Adrenal gland (tissue), 12 donors: ENCODE measurements around the gene RYR2. TPM values are rescaled to one million over a fixed set of nuclear protein-coding genes. Genes with fewer than 3 reads are reported as not detected.

Source experiments
- DNase-seq, 7 donors: peaks; one replicate each; pipeline ENCODE4 v3.0.0-alpha.2; 2019 to 2020
- H3K27ac ChIP-seq, 5 donors: fragments of 200-600 bp; sonication (generic) in 4 of 5; 1 replicate in 3 of 5; 2 replicates in 2 of 5; pipeline versions ENCODE4 v1.5.1 to v1.8.0; 2016 to 2020; ENCODE audit warnings: mild to moderate bottlenecking in 1 of 5
- H3K27me3 ChIP-seq: fragments of 200-600 bp; 2 replicates; pipeline ENCODE4 v1.8.0; 2021
- H3K36me3 ChIP-seq, 2 donors: fragments of 200-600 bp; replicated peaks in 1 of 2; 1 replicate in 1 of 2; 2 replicates in 1 of 2; pipeline versions ENCODE4 v1.5.1 to v1.8.0; 2018 to 2022
- H3K4me1 ChIP-seq, 2 donors: fragments of 200-600 bp; replicated peaks in 1 of 2; 1 replicate in 1 of 2; 2 replicates in 1 of 2; pipeline versions ENCODE4 v1.5.1 to v1.8.0; 2018 to 2021
- H3K4me3 ChIP-seq, 4 donors: fragments of 200-600 bp; sonication (generic) in 3 of 4; one replicate each; pipeline ENCODE4 v1.5.1; 2016 to 2018
- H3K9me3 ChIP-seq, 3 donors: fragments of 200-600 bp; sonication (generic) in 1 of 3; replicated peaks in 1 of 3; 1 replicate in 2 of 3; 2 replicates in 1 of 3; pipeline versions ENCODE4 v1.5.1 to v1.8.0; 2016 to 2021
- CTCF ChIP-seq, 6 experiments: fragments of 450-650 bp in 4 of 6; fragments of 200-600 bp in 2 of 6; sonication (generic) in 1 of 6; IDR thresholded peaks; 1 replicate in 5 of 6; 2 replicates in 1 of 6; pipeline versions ENCODE4 v1.5.1 to v1.8.0; 2016 to 2021; ENCODE audit warnings: antibody characterized with exemption in 6 of 6, mild to moderate bottlenecking in 2 of 6, moderate library complexity in 1 of 6
- POLR2A ChIP-seq, 2 donors: fragments of 450-650 bp; IDR thresholded peaks; one replicate each; pipeline ENCODE4 v1.6.1; 2017; ENCODE audit warnings: antibody characterized with exemption in 2 of 2, mild to moderate bottlenecking in 2 of 2, moderate library complexity in 1 of 2
- WGBS, 4 donors: extraction: QIAGEN DNeasy Blood & Tissue Kit in 2 of 4; methylation state at CpG; one replicate each; pipeline versions ENCODE4 v1.1.5 to v1.1.7; 2013 to 2017; 5-methylcytosine and 5-hydroxymethylcytosine counted together
- intact Hi-C, 2 donors: fragments of 100-400 bp; cut with DNase I; formaldehyde crosslinking; loops; one replicate each; pipeline versions ENCODE4 v1.14.1 to v1.15.0; 2022 to 2023
- polyA plus RNA-seq, 3 donors: library from polyadenylated mRNA; stranded (reverse); fragments of 200-250 nt in 2 of 3; fragments of 350-450 nt in 1 of 3; fragmentation: Illumina TruSeq in 1 of 3; extraction: RNeasy Lipid Tissue Mini Kit (QIAGEN cat#74804) in 1 of 3; gene quantifications; one replicate each; pipeline ENCODE4 v1.2.3, GENCODE V29; 2013 to 2014
- total RNA-seq, 9 donors: library from RNA; depleted of rRNA in 4 of 9; stranded (reverse); fragments of >200 nt in 4 of 9; fragments of 120-200 nt in 1 of 9; fragmentation: NEBNext Ultra II Directional in 1 of 9; extraction: Animal tissue kit (Norgen Biotek cat#: 25700) in 1 of 9; gene quantifications; one replicate each; pipeline versions ENCODE4 v1.1.0 to v1.2.4, GENCODE V29; 2013 to 2023
- donor health status: healthy with polysubstance abuse.
- donor health status: Bipolar disorder and iron deficiency.
- donor health status: DM: yes; HTN: yes; CAD: no.
- donor health status: DM: no; HTN: no; CAD: no.
- donor health status: DM: no; HTN: no; CAD: no.
- donor health status: DM: yes; HTN: yes; CAD: no.

Gene RYR2
- total and polyA plus RNA-seq, 12 donors, result 0.07 to 6.3 (median 0.18) TPM; not detected in 1

GRCh38 chr1:237016626-237017025, 25.4 kb upstream of the RYR2 start:
- Histone ChIP-seq H3K27me3 (no peaks in the 10 kb centered on the region), H3K4me1 (no peaks in the 10 kb centered on the region), H3K27ac (no peak overlapping the region), H3K4me3 (no peak overlapping the region), H3K9me3 (no peaks in the 10 kb centered on the region), H3K36me3 (no peaks in the 10 kb centered on the region)
- no peak for DNase-seq
- 53 to 68% (median 61%) methylated on average over 1 of the region's 1 CpG for WGBS, 4 donors
- TF ChIP-seq POLR2A (IDR thresholded peaks at IDR 0.05), result no peak
- no peak for TF ChIP-seq CTCF (IDR thresholded peaks at IDR 0.05)
- intact Hi-C loops, result no loop called here

GRCh38 chr1:237018896-237019295, 23.1 kb upstream of the RYR2 start:
- TF ChIP-seq CTCF (IDR thresholded peaks at IDR 0.05) (no peak), POLR2A (IDR thresholded peaks at IDR 0.05) (no peak)
- intact Hi-C loops, result no loop called here

GRCh38 chr1:237025358-237026074, 16.5 kb upstream of the RYR2 start:
- TF ChIP-seq POLR2A (IDR thresholded peaks at IDR 0.05), result no peak
- no peak for TF ChIP-seq CTCF (IDR thresholded peaks at IDR 0.05)
- Histone ChIP-seq H3K36me3 (no peaks in the 10 kb centered on the region), H3K27me3 (no peaks in the 10 kb centered on the region), H3K4me1 (no peaks in the 10 kb centered on the region), H3K4me3 (no peak overlapping the region), H3K27ac (no peak overlapping the region), H3K9me3 (no peaks in the 10 kb centered on the region)
- WGBS, 4 donors, result 92 to 99% (median 96%) methylated on average over 7 to 8 of the region's 10 CpGs
- DNase-seq, result no peak
- intact Hi-C loops, result no loop called here

More at GRCh38 chr1:237018896-237019295, 23.1 kb upstream of the RYR2 start:
- Histone ChIP-seq H3K27ac (no peak overlapping the region), H3K4me1 (no peaks in the 10 kb centered on the region), H3K9me3 (no peaks in the 10 kb centered on the region), H3K4me3 (no peak overlapping the region), H3K27me3 (no peaks in the 10 kb centered on the region), H3K36me3 (no peaks in the 10 kb centered on the region)
- DNase-seq, result no peak

- Histone ChIP-seq H3K27me3 (no peaks in the 10 kb centered on the region), H3K36me3 (no peaks in the 10 kb centered on the region), H3K4me1 (no peaks in the 10 kb centered on the region), H3K9me3 (no peaks in the 10 kb centered on the region), H3K27ac (no peak overlapping the region), H3K4me3 (no peak overlapping the region)
- intact Hi-C loops, result no loop called here
- 49 to 55% (median 53%) methylated on average over 3 of the region's 3 CpGs for whole genome bisulfite sequencing, 4 donors
- no peak for TF ChIP-seq POLR2A (IDR thresholded peaks at IDR 0.05)
- TF ChIP-seq CTCF (IDR thresholded peaks at IDR 0.05), result no peak
- no peak for DNase-seq
Observed at GRCh38 chr1:237029240-237029639, 12.7 kb upstream of the RYR2 start.
